Aorta (tissue), 5 donors: Measurements from ENCODE around the gene PARP3. TPM values are rescaled to one million over a fixed set of nuclear protein-coding genes. Genes with fewer than 3 reads are reported as not detected.
"Not testable (repeated sequence)": the region's sequence is repeated elsewhere in the genome, so short reads cannot be mapped to it uniquely, and the experiment has no call there.

Experiments
- ATAC-seq: fragments of 200-7000 bp; cut with Tn5 transposase; one replicate; pipeline ENCODE4 v1.9.1; 2022; ENCODE audit warnings: moderate library complexity; ENCODE audit not compliant: low FRiP score
- DNase-seq, 2 donors: peaks; one replicate each; pipeline ENCODE4 v3.0.0-alpha.2; 2020
- H3K27ac ChIP-seq, 2 donors: one replicate each; pipeline ENCODE4 v1.5.1; 2013; ENCODE audit warnings: low read length in 2 of 2, mild to moderate bottlenecking in 2 of 2, moderate library complexity in 2 of 2, control low read depth in 1 of 2, inconsistent platforms in 1 of 2, low read depth in 1 of 2
- H3K27me3 ChIP-seq, 2 donors: one replicate each; pipeline ENCODE4 v1.6.1; 2013; ENCODE audit warnings: control low read depth in 1 of 2, low read length in 1 of 2, mild to moderate bottlenecking in 1 of 2, moderate library complexity in 1 of 2; ENCODE audit not compliant: insufficient read depth in 2 of 2, control insufficient read depth in 1 of 2
- H3K36me3 ChIP-seq, 2 donors: one replicate each; pipeline ENCODE4 v1.6.1; 2013; ENCODE audit warnings: control low read depth in 1 of 2, low read length in 1 of 2, mild to moderate bottlenecking in 1 of 2; ENCODE audit not compliant: insufficient read depth in 2 of 2, control insufficient read depth in 1 of 2
- H3K4me1 ChIP-seq, 2 donors: one replicate each; pipeline ENCODE4 v1.6.1; 2013; ENCODE audit warnings: low read length in 2 of 2, control low read depth in 1 of 2, mild to moderate bottlenecking in 1 of 2, moderate library complexity in 1 of 2; ENCODE audit not compliant: insufficient read depth in 2 of 2, control insufficient read depth in 1 of 2
- H3K4me3 ChIP-seq, 2 donors: one replicate each; pipeline ENCODE4 v1.5.1; 2013; ENCODE audit warnings: low read length in 2 of 2, control low read depth in 1 of 2, mild to moderate bottlenecking in 1 of 2
- H3K9me3 ChIP-seq: one replicate; pipeline ENCODE4 v1.6.1; 2013; ENCODE audit warnings: mild to moderate bottlenecking, low read length; ENCODE audit not compliant: control insufficient read depth
- WGBS, 2 donors: extraction: QIAGEN DNeasy Blood & Tissue Kit; methylation state at CpG; one replicate each; pipeline ENCODE4 v1.1.7; 2013; 5-methylcytosine and 5-hydroxymethylcytosine counted together
- intact Hi-C, 2 donors: fragments of 100-400 bp; cut with DNase I; formaldehyde crosslinking; loops; one replicate each; pipeline versions ENCODE4 v1.14.2 to v1.15.0; 2022
- polyA plus RNA-seq, 2 donors: library from polyadenylated mRNA; stranded (reverse); fragments of 200-250 nt; gene quantifications; one replicate each; pipeline ENCODE4 v1.2.3, GENCODE V29; 2013
- total RNA-seq, 2 donors: library from RNA; stranded (reverse); fragmentation: NEBNext Ultra II Directional; extraction: Animal tissue kit (Norgen Biotek cat#: 25700); gene quantifications; one replicate each; pipeline ENCODE4 v1.2.1, GENCODE V29; 2021
- donor health status: healthy with polysubstance abuse.
- donor health status: Bipolar disorder and iron deficiency.
- donor health status: DM: no; HTN: no; CAD: no.
- donor health status: DM: no; HTN: no; CAD: no.
- donor health status: DM: yes; HTN: yes; CAD: no.

PARP3 gene
- total and polyA plus RNA-seq, 4 donors, result 11.0 to 35.0 (median 14.9) TPM

DNA sequence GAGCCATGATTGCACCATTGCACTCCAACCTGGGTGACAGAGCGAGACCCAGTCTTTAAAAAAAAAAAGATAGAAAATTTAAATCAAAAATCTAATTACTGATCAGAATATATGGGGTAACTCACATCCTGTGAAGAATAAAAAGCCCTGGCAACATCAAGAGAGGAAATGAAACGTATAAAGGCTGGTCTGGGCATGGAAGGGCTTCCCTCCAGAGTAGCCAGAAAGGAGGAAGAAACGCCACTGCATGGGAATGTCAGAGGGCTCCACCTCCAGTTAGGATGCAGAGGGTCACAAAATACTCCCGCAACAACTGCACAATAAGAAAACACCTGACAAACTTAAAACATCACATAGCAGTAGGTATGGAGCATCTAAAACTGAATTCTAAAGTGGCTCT, 34.1 kb upstream of the PARP3 start:
- DNase-seq, result no peak
- WGBS, 2 donors, result 77 to 78% methylated on average over 4 of the region's 4 CpGs
- peaks cover 0 to under 1% of the 10 kb centered on the region in 2 donors for H3K27me3 ChIP-seq
- H3K4me3 ChIP-seq, result no peak overlapping the region
- intact Hi-C loops, result no loop called here
- no peak overlapping the region for H3K27ac ChIP-seq
- no peak for ATAC-seq
- H3K9me3 ChIP-seq, result peaks cover 8% of the 10 kb centered on the region
- H3K36me3 ChIP-seq, result no peaks in the 10 kb centered on the region
- H3K4me1 ChIP-seq, result no peaks in the 10 kb centered on the region

DNA sequence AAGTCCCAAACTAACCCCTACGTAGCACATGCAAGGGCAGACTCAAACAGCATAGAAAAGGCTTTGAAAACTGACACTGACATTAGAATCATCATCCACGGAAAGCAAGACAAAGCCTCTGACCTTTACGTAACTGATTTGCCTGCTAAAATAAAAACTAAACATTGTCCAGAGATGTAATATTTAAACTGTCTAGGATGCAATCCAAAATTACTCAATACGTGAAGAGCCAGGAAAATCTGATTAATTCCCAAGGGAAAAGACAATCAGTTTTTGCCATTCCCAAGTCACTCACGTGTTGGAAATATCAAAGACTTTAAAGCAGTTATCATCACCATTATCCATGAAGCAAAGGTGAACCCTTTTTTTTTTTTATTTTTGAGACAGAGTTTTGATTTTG, 25.7 kb upstream of the PARP3 start:
- DNase-seq (no peak), ATAC-seq (no peak)
- H3K36me3 ChIP-seq, result no peaks in the 10 kb centered on the region
- no peaks in the 10 kb centered on the region for H3K4me1 ChIP-seq
- no peaks in the 10 kb centered on the region for H3K9me3 ChIP-seq
- no peaks in the 10 kb centered on the region for H3K27me3 ChIP-seq
- intact Hi-C loops, result no loop called here
- 50 to 54% methylated on average over 5 of the region's 5 CpGs for WGBS, 2 donors
- no peak overlapping the region for H3K4me3 ChIP-seq
- H3K27ac ChIP-seq, result no peak overlapping the region

DNA sequence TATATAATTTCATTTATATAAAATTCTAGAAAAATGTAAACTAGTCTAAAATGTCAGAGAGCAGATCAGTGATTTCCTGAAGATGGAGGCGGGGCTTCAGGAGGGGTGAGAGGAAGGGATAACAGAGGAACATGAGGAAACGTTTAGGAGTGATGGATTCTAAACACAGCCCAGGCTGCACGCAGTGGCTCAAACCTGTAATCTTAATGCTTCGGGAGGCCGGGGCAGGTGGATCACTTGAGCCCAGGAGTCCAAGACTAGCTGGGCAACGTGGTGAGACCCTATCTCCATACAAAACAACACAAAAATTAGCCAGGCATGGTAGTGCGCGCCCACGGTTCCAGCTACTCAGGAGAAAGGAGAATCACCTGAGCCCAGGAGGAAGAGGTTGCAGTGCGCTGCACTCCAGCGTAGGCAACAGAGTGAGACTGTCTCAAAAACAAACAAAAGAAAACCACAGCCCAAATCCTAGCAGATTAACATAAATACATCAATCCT, 21.0 kb upstream of the PARP3 start:
- Histone ChIP-seq H3K4me1 (no peaks in the 10 kb centered on the region), H3K9me3 (no peaks in the 10 kb centered on the region), H3K4me3 (no peak overlapping the region), H3K36me3 (no peaks in the 10 kb centered on the region), H3K27me3 (no peaks in the 10 kb centered on the region), H3K27ac (no peak overlapping the region)
- ATAC-seq, result no peak
- intact Hi-C loops, result no loop called here
- WGBS, 2 donors, result 79% methylated on average over 11 of the region's 11 CpGs
- DNase-seq, result no peak

DNA sequence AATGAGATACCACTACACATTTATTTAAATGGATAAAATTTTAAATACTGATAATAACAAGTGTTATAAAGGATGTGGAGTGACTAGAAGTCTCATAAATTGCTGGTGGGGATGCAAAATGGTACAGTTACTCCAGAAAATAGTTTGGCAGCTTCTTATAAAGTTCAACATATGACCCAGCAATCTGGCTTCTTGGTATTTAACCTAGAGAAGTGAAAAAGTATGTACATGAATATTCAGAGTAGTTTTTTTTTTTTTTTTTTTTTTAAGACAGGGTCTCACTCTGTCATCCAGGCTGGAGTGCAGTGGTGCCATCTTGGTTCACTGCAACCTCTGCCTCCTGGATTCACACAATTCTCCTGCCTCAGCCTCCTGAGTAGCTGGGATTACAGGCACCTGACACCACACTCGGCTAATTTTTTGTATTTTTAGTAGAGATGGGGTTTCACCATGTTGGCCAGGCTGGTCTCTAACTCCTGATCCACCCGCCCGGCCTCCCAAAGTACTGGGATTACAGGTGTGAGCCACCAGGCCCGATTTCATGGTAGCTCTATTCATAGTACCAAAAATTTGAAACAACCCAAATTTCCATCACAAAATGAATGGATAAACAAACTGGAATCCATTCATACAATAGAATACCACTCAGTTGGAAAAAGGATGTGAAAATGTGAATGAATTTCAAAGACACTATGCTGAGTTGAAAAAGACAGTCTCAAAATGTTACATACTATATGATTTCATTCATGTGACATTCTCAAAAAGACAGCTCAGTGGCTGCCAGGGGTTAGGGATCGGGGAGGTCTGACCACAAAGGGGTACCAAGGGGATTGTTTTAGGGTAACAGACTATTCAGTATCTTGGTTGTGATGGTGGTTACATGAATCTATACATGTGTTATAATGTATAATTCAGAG, 14.8 kb upstream of the PARP3 start:
- DNase-seq (no peak), ATAC-seq (no peak)
- no peaks in the 10 kb centered on the region for H3K4me1 ChIP-seq
- H3K27me3 ChIP-seq, result no peaks in the 10 kb centered on the region
- H3K4me3 ChIP-seq, result no peak overlapping the region
- whole genome bisulfite sequencing, 2 donors, result 90 to 91% methylated on average over 5 of the region's 5 CpGs
- no peaks in the 10 kb centered on the region for H3K36me3 ChIP-seq
- H3K9me3 ChIP-seq, result no peaks in the 10 kb centered on the region
- H3K27ac ChIP-seq, result no peak overlapping the region
- intact Hi-C loops, result no loop called here

DNA sequence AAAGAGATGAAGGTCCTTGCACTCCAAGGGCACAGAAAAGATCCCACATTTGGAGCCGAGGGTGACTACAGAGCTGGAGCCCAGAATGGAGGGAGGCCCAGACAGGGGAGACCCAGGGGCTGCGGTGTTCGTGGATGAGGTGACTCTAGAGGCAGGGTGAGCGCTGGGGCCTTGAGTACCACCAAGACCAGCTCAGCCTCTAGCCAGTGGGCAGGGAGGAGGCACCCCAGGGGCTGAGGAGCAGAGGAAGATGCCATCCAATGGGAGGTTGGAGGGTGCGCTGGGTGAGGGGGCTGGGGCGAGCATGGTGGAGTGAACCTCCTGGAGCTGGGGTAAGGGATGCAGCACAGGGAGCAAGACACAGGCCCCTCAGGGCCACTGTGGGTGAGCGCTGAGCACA, 13.7 kb upstream of the PARP3 start:
- H3K4me3 ChIP-seq, result no peak overlapping the region
- H3K27me3 ChIP-seq, result no peaks in the 10 kb centered on the region
- H3K36me3 ChIP-seq, result peaks cover 0 to 3% of the 10 kb centered on the region in 2 donors
- no peaks in the 10 kb centered on the region for H3K9me3 ChIP-seq
- ATAC-seq (peak; percentile 52), DNase-seq (no peak)
- no peak overlapping the region for H3K27ac ChIP-seq
- WGBS, 2 donors, result 93 to 94% methylated on average over 7 of the region's 7 CpGs
- intact Hi-C loops, result no loop called here
- H3K4me1 ChIP-seq, result no peaks in the 10 kb centered on the region

DNA sequence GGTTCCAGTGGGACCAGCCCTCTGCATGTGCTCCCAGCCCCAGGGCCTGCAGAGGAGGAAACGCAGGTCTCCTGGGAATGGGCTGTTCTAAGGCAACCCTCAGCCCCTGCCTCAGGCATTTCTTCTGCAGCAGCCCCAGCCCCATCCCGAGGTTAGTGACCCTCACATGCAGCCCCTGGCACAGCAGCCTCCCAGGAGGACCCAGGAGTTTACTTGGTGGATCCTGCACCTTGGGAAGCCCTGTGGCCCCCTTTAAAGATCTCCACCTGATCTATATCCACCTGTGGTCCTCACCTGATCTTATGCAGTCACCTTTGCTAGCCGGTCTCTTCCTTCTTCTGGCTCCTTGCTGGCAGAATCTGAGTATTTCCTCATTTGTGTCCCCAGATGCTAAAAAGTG, 13.2 kb upstream of the PARP3 start:
- H3K27me3 ChIP-seq, ATAC-seq, DNase-seq, H3K27ac ChIP-seq, H3K9me3 ChIP-seq, H3K4me3 ChIP-seq, H3K4me1 ChIP-seq, H3K36me3 ChIP-seq, intact Hi-C loops: not testable (repeated sequence)
- 86 to 100% methylated on average over 3 of the region's 3 CpGs for WGBS, 2 donors

DNA sequence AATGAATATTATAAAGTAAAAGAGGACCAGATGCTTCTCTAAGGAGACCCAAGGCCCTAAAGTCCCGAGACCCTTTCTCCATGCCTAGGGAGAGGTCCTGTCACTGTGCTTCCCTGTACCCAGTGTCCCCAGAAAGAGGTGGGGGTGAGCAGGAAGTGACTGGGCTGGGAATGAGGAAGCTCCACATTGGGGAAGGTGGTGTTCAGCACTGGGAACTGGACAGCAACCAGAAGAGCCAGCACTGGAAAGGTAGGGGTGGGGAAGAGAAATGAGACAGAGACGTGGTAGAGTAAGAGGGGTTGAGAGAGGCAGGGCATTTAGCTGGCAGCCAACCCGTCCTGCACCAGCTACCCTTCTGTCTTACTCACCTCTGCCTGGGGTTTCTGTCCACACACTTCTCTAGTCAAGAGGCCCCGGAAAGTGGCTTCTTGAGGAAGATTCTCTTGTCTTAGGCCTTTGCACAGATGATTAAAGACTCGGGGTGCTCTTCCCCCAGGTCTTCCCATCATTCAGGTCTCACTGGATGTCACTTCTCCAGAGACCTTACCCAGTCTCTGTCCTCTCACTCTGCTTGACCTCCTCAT, 12.7 kb upstream of the PARP3 start:
- DNase-seq (no peak), ATAC-seq (no peak)
- Histone ChIP-seq H3K4me3 (no peak overlapping the region), H3K27ac (no peak overlapping the region), H3K27me3 (no peaks in the 10 kb centered on the region), H3K9me3 (no peaks in the 10 kb centered on the region), H3K4me1 (no peaks in the 10 kb centered on the region), H3K36me3 (peaks cover 0 to 6% of the 10 kb centered on the region in 2 donors)
- intact Hi-C loops, result no loop called here
- 64 to 68% methylated on average over 5 of the region's 5 CpGs for WGBS, 2 donors

DNA sequence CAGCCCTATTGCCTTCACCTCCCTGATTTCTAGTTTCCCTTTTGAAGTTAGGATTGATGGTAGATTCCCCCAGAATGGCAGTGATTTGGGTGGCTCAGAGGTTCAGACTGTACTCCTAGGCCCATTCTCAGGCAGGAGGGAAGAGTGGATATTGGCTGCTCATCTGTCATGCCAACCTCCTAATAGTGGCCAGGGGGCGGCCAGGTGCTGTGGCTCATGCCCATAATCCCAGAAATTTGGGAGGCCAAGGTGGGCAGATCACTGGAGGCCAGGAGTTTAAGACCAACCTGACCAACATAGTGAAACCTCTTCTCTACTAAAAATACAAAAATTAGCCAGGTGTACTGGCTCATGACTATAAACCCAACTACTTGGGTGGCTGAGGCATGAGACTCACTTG, 11.7 kb upstream of the PARP3 start:
- DNase-seq, result no peak
- H3K4me3 ChIP-seq, result no peak overlapping the region
- 75 to 92% methylated on average over 1 of the region's 1 CpG for WGBS, 2 donors
- no peak overlapping the region for H3K27ac ChIP-seq
- no peak for ATAC-seq
- H3K9me3 ChIP-seq, result no peaks in the 10 kb centered on the region
- intact Hi-C loops, result no loop called here
- peaks cover 0 to 9% of the 10 kb centered on the region in 2 donors for H3K36me3 ChIP-seq
- no peaks in the 10 kb centered on the region for H3K4me1 ChIP-seq
- no peaks in the 10 kb centered on the region for H3K27me3 ChIP-seq

DNA sequence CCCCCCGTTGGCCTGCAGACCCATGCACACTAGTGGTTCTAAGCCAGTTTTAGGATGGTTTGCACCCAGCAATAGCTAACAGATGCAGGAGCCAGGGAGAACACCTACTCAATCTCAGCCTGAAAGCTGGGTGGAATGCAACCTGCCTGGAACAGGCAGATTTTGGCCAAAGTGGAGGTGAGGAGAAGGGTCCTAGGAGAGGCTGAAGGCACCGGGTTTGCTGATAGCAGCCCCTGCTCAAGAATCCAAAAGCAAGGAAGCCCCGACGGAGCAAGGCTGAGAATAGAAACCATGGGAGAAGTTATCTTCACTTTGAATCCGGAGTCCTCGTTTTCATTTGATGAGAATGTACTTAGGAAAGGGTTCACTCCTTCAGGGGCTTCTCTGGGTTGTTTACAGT, 10.4 kb upstream of the PARP3 start:
- 90 to 93% methylated on average over 6 of the region's 6 CpGs for WGBS, 2 donors
- Histone ChIP-seq H3K9me3 (no peaks in the 10 kb centered on the region), H3K27ac (no peak overlapping the region), H3K27me3 (no peaks in the 10 kb centered on the region), H3K4me1 (no peaks in the 10 kb centered on the region), H3K4me3 (no peak overlapping the region), H3K36me3 (peaks cover 0 to 9% of the 10 kb centered on the region in 2 donors)
- peak in 1 of 2 donors; percentile 42 for DNase-seq
- no peak for ATAC-seq
- intact Hi-C loops, result no loop called here
